Sigmoid colon (tissue), 7 donors: Measurements from ENCODE around the gene CDC34. TPM values are rescaled to one million over a fixed set of nuclear protein-coding genes. Genes with fewer than 3 reads are reported as not detected.

Experiments
- DNase-seq: peaks from one replicate; pipeline ENCODE4 v3.0.0-alpha.2; 2019
- H3K27ac ChIP-seq, 4 donors: fragments of 200-600 bp; sonication (generic); one replicate each; pipeline ENCODE4 v1.5.1; 2016 to 2019; ENCODE audit warnings: mild to moderate bottlenecking in 1 of 4
- H3K27me3 ChIP-seq, 3 donors: fragments of 200-600 bp; sonication (generic); one replicate each; pipeline ENCODE4 v1.5.1; 2019; ENCODE audit warnings: mild to moderate bottlenecking in 1 of 3
- H3K36me3 ChIP-seq, 4 donors: fragments of 200-600 bp; sonication (generic); one replicate each; pipeline ENCODE4 v1.5.1; 2016 to 2019
- H3K4me1 ChIP-seq, 4 donors: fragments of 200-600 bp; sonication (generic); one replicate each; pipeline ENCODE4 v1.5.1; 2017 to 2019
- H3K4me3 ChIP-seq, 4 donors: fragments of 200-600 bp; sonication (generic); one replicate each; pipeline ENCODE4 v1.5.1; 2017 to 2019; ENCODE audit warnings: mild to moderate bottlenecking in 2 of 4, moderate library complexity in 1 of 4
- H3K9me3 ChIP-seq, 4 donors: fragments of 200-600 bp in 3 of 4; sonication (generic) in 3 of 4; one replicate each; pipeline versions ENCODE4 v1.5.1 to v1.6.1; 2013 to 2019
- CTCF ChIP-seq, 4 experiments: fragments of 450-650 bp in 3 of 4; fragments of 200-600 bp in 1 of 4; IDR thresholded peaks; one replicate each; pipeline ENCODE4 v1.5.1; 2016 to 2019; ENCODE audit warnings: antibody characterized with exemption in 4 of 4, mild to moderate bottlenecking in 3 of 4, moderate library complexity in 2 of 4
- EP300 ChIP-seq, 4 donors: sonication (generic); formaldehyde crosslinking; IDR thresholded peaks; one replicate each; pipeline ENCODE4 v1.6.1; 2017; ENCODE audit warnings: antibody characterized with exemption in 4 of 4
- POLR2A ChIP-seq, 2 donors: fragments of 450-650 bp; IDR thresholded peaks; one replicate each; pipeline ENCODE4 v1.6.1; 2016; ENCODE audit warnings: antibody characterized with exemption in 2 of 2, mild to moderate bottlenecking in 2 of 2, moderate library complexity in 2 of 2
- POLR2AphosphoS5 ChIP-seq, 4 donors: sonication (generic); formaldehyde crosslinking; IDR thresholded peaks; one replicate each; pipeline ENCODE4 v1.6.1; 2017; ENCODE audit warnings: antibody characterized with exemption in 4 of 4
- whole genome bisulfite sequencing, 2 donors: extraction: QIAGEN DNeasy Blood & Tissue Kit; methylation state at CpG; one replicate each; pipeline ENCODE4 v1.1.7; 2013; 5-methylcytosine and 5-hydroxymethylcytosine counted together
- intact Hi-C: fragments of 100-400 bp; cut with DNase I; formaldehyde crosslinking; loops from one replicate; pipeline ENCODE4 v1.15.1; 2023
- polyA plus RNA-seq, 3 donors: library from polyadenylated mRNA; stranded (reverse); fragments of 200-250 nt; gene quantifications; one replicate each; pipeline ENCODE4 v1.2.3, GENCODE V29; 2013
- total RNA-seq, 4 donors: library from RNA; depleted of rRNA; stranded (reverse); fragments of >200 nt; gene quantifications; one replicate each; pipeline ENCODE4 v1.1.0, GENCODE V29; 2016
- donor health status: healthy with polysubstance abuse.
- donor health status: Bipolar disorder and iron deficiency.
- donor health status: healthy.

The CDC34 gene
- total and polyA plus RNA-seq, 7 donors: 74.9 to 152 (median 96.7) TPM

GRCh38 chr19:579842-580155, 48.2 kb downstream of the CDC34 start:
- Histone ChIP-seq H3K36me3 (peaks cover 32 to 61% (median 44%) of the 10 kb centered on the region in 4 donors), H3K4me3 (no peak overlapping the region), H3K27ac (no peak overlapping the region), H3K9me3 (no peaks in the 10 kb centered on the region), H3K27me3 (peaks cover 0 to 11% (median 4%) of the 10 kb centered on the region in 3 donors), H3K4me1 (peaks cover 0 to 37% (median 36%) of the 10 kb centered on the region in 4 donors)
- intact Hi-C loops: loop anchor here (5.0 to 10.0 kb wide), 2 partner anchors 53 to 685 kb away; partner anchors contain the start of genes CIRBP and POLRMT
- TF ChIP-seq POLR2A (IDR thresholded peaks at IDR 0.05) (no peak), EP300 (IDR thresholded peaks at IDR 0.05) (no peak), POLR2AphosphoS5 (IDR thresholded peaks at IDR 0.05) (no peak), CTCF (IDR thresholded peaks at IDR 0.05) (no peak)
- no peak for DNase-seq
- 93 to 94% methylated on average over 11 of the region's 11 CpGs for WGBS, 2 donors

GRCh38 chr19:580274-580835, 48.8 kb downstream of the CDC34 start:
- Histone ChIP-seq H3K36me3 (peaks cover 32 to 61% (median 44%) of the 10 kb centered on the region in 4 donors), H3K4me3 (no peak overlapping the region), H3K4me1 (peaks cover 0 to 31% (median 30%) of the 10 kb centered on the region in 4 donors), H3K27me3 (peaks cover 0 to 16% (median 6%) of the 10 kb centered on the region in 3 donors), H3K27ac (no peak overlapping the region), H3K9me3 (no peaks in the 10 kb centered on the region)
- WGBS, 2 donors: 89 to 93% methylated on average over 22 of the region's 22 CpGs
- intact Hi-C loops: no loop called here
- no peak for TF ChIP-seq CTCF (IDR thresholded peaks at IDR 0.05)
- TF ChIP-seq POLR2A (IDR thresholded peaks at IDR 0.05): no peak
- no peak for TF ChIP-seq EP300 (IDR thresholded peaks at IDR 0.05)
- no peak for TF ChIP-seq POLR2AphosphoS5 (IDR thresholded peaks at IDR 0.05)
- no peak for DNase-seq

GRCh38 chr19:581399-582111, 50.0 kb downstream of the CDC34 start:
- Histone ChIP-seq H3K27me3 (peaks cover 0 to 28% (median 9%) of the 10 kb centered on the region in 3 donors), H3K4me1 (peaks cover 0 to 19% (median 18%) of the 10 kb centered on the region in 4 donors), H3K27ac (no peak overlapping the region), H3K9me3 (no peaks in the 10 kb centered on the region), H3K4me3 (no peak overlapping the region), H3K36me3 (peaks cover 32 to 61% (median 44%) of the 10 kb centered on the region in 4 donors)
- WGBS, 2 donors: 78 to 91% methylated on average over 40 of the region's 40 CpGs
- TF ChIP-seq EP300 (IDR thresholded peaks at IDR 0.05): no peak
- TF ChIP-seq POLR2AphosphoS5 (IDR thresholded peaks at IDR 0.05): no peak
- TF ChIP-seq CTCF (IDR thresholded peaks at IDR 0.05): no peak
- no peak for TF ChIP-seq POLR2A (IDR thresholded peaks at IDR 0.05)
- intact Hi-C loops: no loop called here
- no peak for DNase-seq

- TF ChIP-seq EP300 (IDR thresholded peaks at IDR 0.05): no peak
- no peak for TF ChIP-seq POLR2A (IDR thresholded peaks at IDR 0.05)
- no peak for TF ChIP-seq POLR2AphosphoS5 (IDR thresholded peaks at IDR 0.05)
- TF ChIP-seq CTCF (IDR thresholded peaks at IDR 0.05): no peak
- H3K9me3 ChIP-seq: no peaks in the 10 kb centered on the region
- H3K4me3 ChIP-seq: no peak overlapping the region
- H3K27ac ChIP-seq: no peak overlapping the region
- DNase-seq: no peak
- intact Hi-C loops: no loop called here
- H3K4me1 ChIP-seq: peaks cover 0 to 13% (median 8%) of the 10 kb centered on the region in 4 donors
- WGBS, 2 donors: 80 to 89% methylated on average over 31 of the region's 31 CpGs
- H3K36me3 ChIP-seq: peaks cover 32 to 56% (median 44%) of the 10 kb centered on the region in 4 donors
- peaks cover 3 to 39% (median 9%) of the 10 kb centered on the region in 3 donors for H3K27me3 ChIP-seq
These were observed 51.1 kb downstream of the CDC34 start for GRCh38 chr19:582497-583197.
